HEK293 (cell line): ENCODE data around the gene ZNF143.

ENCODE experiments used
- CTCF ChIA-PET: fragments of 350-600 bp; formaldehyde crosslinking; extraction: SDS; loops from one replicate; lab custom pipeline; 2021; ENCODE audit warnings: antibody characterized with exemption; lab: Yijun Ruan, JAX
- POLR2A ChIA-PET: fragments of 300-600 bp; formaldehyde crosslinking; extraction: SDS; loops from one replicate; lab custom pipeline; 2020; ENCODE audit warnings: antibody characterized with exemption, inconsistent platforms; lab: Yijun Ruan, JAX
- H3K27ac ChIP-seq: fragments of 200-500 bp; sonication (Bioruptor generic); 2 replicates; pipeline ENCODE4 v1.5.1; 2014; ENCODE audit warnings: low read depth, low read length, control low read depth, inconsistent platforms; ENCODE audit errors: extremely low read depth
- H3K36me3 ChIP-seq, 2 experiments: fragments of 200-500 bp in 1 of 2; sonication (Bioruptor generic) in 1 of 2; 1 replicate in 1 of 2; 2 replicates in 1 of 2; pipeline ENCODE4 v1.5.1; 2014 to 2017; ENCODE audit warnings: inconsistent platforms in 2 of 2, low read length in 2 of 2; ENCODE audit not compliant: control insufficient read depth in 2 of 2, insufficient read depth in 1 of 2
- H3K4me1 ChIP-seq: fragments of 200-500 bp; sonication (Bioruptor generic); 2 replicates; pipeline ENCODE4 v1.5.1; 2014; ENCODE audit warnings: mild to moderate bottlenecking, low read length, inconsistent platforms; ENCODE audit not compliant: control insufficient read depth, insufficient read depth
- H3K4me3 ChIP-seq: 2 replicates; pipeline ENCODE4 v1.5.1; 2011; ENCODE audit warnings: low read depth, mild to moderate bottlenecking, control low read depth, low read length, moderate library complexity
- H3K9me3 ChIP-seq: fragments of 200-500 bp; sonication (Bioruptor generic); 2 replicates; pipeline ENCODE4 v1.5.1; 2014; ENCODE audit warnings: low read depth, low read length, inconsistent platforms; ENCODE audit not compliant: control insufficient read depth, insufficient read depth
- CTCF ChIP-seq: fragments of 450-650 bp; formaldehyde crosslinking; IDR thresholded peaks from 2 replicates; pipeline ENCODE4 v1.5.1; 2016; ENCODE audit warnings: missing biosample characterization, missing genetic modification characterization
- GLI2 ChIP-seq: fragments of 450-650 bp; formaldehyde crosslinking; IDR thresholded peaks from 2 replicates; pipeline ENCODE4; 2017; ENCODE audit warnings: missing biosample characterization, missing genetic modification characterization, low read depth, borderline replicate concordance
- GLI4 ChIP-seq: fragments of 450-650 bp; formaldehyde crosslinking; IDR thresholded peaks from 2 replicates; pipeline ENCODE4 v1.5.1; 2016; ENCODE audit warnings: missing biosample characterization, missing genetic modification characterization
- MZF1 ChIP-seq: fragments of 450-650 bp; formaldehyde crosslinking; IDR thresholded peaks from 2 replicates; pipeline ENCODE4 v1.5.1; 2017; ENCODE audit warnings: missing biosample characterization, missing genetic modification characterization, borderline replicate concordance
- PBX3 ChIP-seq: sonication (generic); formaldehyde crosslinking; IDR thresholded peaks from 2 replicates; pipeline ENCODE4 v1.8.1; 2022; ENCODE audit warnings: mild to moderate bottlenecking, moderate library complexity, missing genetic modification reagents
- TSHZ1 ChIP-seq: fragments of 450-650 bp; formaldehyde crosslinking; IDR thresholded peaks from 2 replicates; pipeline ENCODE4 v1.5.1; 2016; ENCODE audit warnings: missing biosample characterization, missing genetic modification characterization, borderline replicate concordance
- YY1 ChIP-seq: fragments of 450-650 bp; formaldehyde crosslinking; IDR thresholded peaks from 2 replicates; pipeline ENCODE4 v1.5.1; 2018; ENCODE audit warnings: missing biosample characterization, missing genetic modification characterization
- ZBTB17 ChIP-seq: fragments of 450-650 bp; formaldehyde crosslinking; IDR thresholded peaks from 2 replicates; pipeline ENCODE4 v1.5.1; 2016; ENCODE audit warnings: missing biosample characterization, missing genetic modification characterization
- ZBTB20 ChIP-seq: fragments of 450-650 bp; formaldehyde crosslinking; IDR thresholded peaks from 2 replicates; pipeline ENCODE4 v1.5.1; 2016; ENCODE audit warnings: missing biosample characterization, missing genetic modification characterization
- ZEB2 ChIP-seq: fragments of 450-650 bp; formaldehyde crosslinking; IDR thresholded peaks from 2 replicates; pipeline ENCODE4 v1.5.1; 2016; ENCODE audit warnings: missing biosample characterization, missing genetic modification characterization
- ZNF132 ChIP-seq: fragments of 450-650 bp; formaldehyde crosslinking; IDR thresholded peaks from 2 replicates; pipeline ENCODE4 v1.5.1; 2017; ENCODE audit warnings: missing biosample characterization, missing genetic modification characterization, borderline replicate concordance
- ZNF146 ChIP-seq: fragments of 450-650 bp; formaldehyde crosslinking; IDR thresholded peaks from 2 replicates; pipeline ENCODE4 v1.5.1; 2016; ENCODE audit warnings: missing biosample characterization, missing genetic modification characterization
- ZNF169 ChIP-seq: fragments of 450-650 bp; formaldehyde crosslinking; IDR thresholded peaks from 2 replicates; pipeline ENCODE4 v1.5.1; 2016; ENCODE audit warnings: missing biosample characterization, missing genetic modification characterization
- ZNF184 ChIP-seq: fragments of 450-650 bp; IDR thresholded peaks from 2 replicates; pipeline ENCODE4 v1.5.1; 2018; ENCODE audit warnings: missing biosample characterization, mild to moderate bottlenecking, missing genetic modification characterization
- ZNF274 ChIP-seq, 2 experiments: fragments of 200-500 bp in 1 of 2; fragments of 450-650 bp in 1 of 2; sonication (Bioruptor generic) in 1 of 2; formaldehyde crosslinking in 1 of 2; IDR thresholded peaks; 2 replicates each; pipeline versions ENCODE4 v1.5.1 to v1.6.1; 2014 to 2016; ENCODE audit warnings: borderline replicate concordance in 1 of 2, inconsistent platforms in 1 of 2, low read length in 1 of 2, missing biosample characterization in 1 of 2, missing genetic modification characterization in 1 of 2
- ZNF366 ChIP-seq: fragments of 450-650 bp; formaldehyde crosslinking; conservative IDR thresholded peaks from 2 replicates; pipeline ENCODE4 v1.5.1; 2016; ENCODE audit warnings: missing biosample characterization, missing genetic modification characterization
- ZNF398 ChIP-seq: fragments of 450-650 bp; formaldehyde crosslinking; IDR thresholded peaks from 2 replicates; pipeline ENCODE4 v1.5.1; 2017; ENCODE audit warnings: missing biosample characterization, missing genetic modification characterization
- ZNF548 ChIP-seq: fragments of 450-650 bp; formaldehyde crosslinking; IDR thresholded peaks from 2 replicates; pipeline ENCODE4 v1.5.1; 2016; ENCODE audit warnings: missing biosample characterization, missing genetic modification characterization
- ZNF555 ChIP-seq: fragments of 450-650 bp; formaldehyde crosslinking; conservative IDR thresholded peaks from 2 replicates; pipeline ENCODE4 v1.5.1; 2017; ENCODE audit warnings: missing biosample characterization, mild to moderate bottlenecking, missing genetic modification characterization, inconsistent platforms
- ZNF596 ChIP-seq: fragments of 450-650 bp; IDR thresholded peaks from 2 replicates; pipeline ENCODE4 v1.5.0; 2018; ENCODE audit warnings: missing biosample characterization, mild to moderate bottlenecking, missing genetic modification characterization, moderate library complexity
- ZNF654 ChIP-seq: fragments of 450-650 bp; formaldehyde crosslinking; IDR thresholded peaks from 2 replicates; pipeline ENCODE4 v1.5.1; 2016; ENCODE audit warnings: low read depth, missing biosample characterization, missing genetic modification characterization
- ZNF660 ChIP-seq: fragments of 450-650 bp; IDR thresholded peaks from 2 replicates; pipeline ENCODE4 v1.5.1; 2018; ENCODE audit warnings: missing biosample characterization, mild to moderate bottlenecking, missing genetic modification characterization
- ZNF670 ChIP-seq: fragments of 450-650 bp; formaldehyde crosslinking; IDR thresholded peaks from 2 replicates; pipeline ENCODE4 v1.5.1; 2016; ENCODE audit warnings: missing biosample characterization, missing genetic modification characterization, low read depth
- ZNF792 ChIP-seq: fragments of 450-650 bp; formaldehyde crosslinking; IDR thresholded peaks from 2 replicates; pipeline ENCODE4 v1.5.1; 2016; ENCODE audit warnings: missing biosample characterization, missing genetic modification characterization
- TF ChIP-seq, protein P1 (sequence below): fragments of 450-650 bp; formaldehyde crosslinking; IDR thresholded peaks from 2 replicates; pipeline ENCODE4 v1.5.1; 2016; ENCODE audit warnings: missing biosample characterization, missing genetic modification characterization

Gene ZNF143

GRCh38 chr11:9498457-9499078 lies 37.8 kb downstream of the ZNF143 start (continued):
- TF ChIP-seq ZBTB20 (tag by site-specific recombination) (no peak), ZNF555 (tag by site-specific recombination) (no peak), ZNF366 (tag by site-specific recombination) (no peak), ZNF169 (tag by site-specific recombination) (no peak)

DNA sequence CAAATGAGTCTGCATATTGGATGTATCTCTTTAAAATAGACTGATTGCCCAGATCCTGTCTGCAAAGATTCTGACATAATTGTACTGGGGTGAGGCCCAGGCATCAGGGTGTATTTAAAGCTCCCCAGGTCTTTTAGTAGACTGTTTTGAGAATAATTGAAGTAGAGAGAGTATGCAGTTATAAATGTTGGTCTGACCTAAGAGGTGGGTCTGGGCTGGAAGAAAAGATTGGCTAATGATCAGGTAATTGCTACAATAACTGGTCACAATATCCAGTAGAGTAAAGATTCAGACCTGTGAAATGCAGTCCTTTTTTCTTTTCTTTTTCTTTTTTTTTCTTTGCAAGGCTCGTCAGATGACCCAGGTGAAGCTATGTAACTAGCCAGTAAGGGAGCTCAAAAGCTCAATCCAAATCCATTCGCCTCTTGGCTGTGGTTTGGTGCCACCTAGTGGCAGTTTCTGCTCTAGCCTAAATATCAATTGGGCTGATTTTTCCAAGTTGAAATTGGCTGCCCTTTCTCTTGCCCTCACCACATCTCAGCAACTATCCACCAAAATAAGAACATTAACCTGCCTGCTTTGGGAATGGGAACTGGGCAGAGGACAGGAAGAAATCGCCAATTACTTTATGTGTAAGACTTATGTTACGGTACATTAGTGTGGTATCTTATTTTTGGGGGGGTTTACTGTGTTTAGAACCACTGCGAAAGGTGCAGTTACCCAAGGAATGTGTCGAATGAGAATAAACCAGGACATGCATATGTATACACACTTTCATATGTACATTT lies 45.9 kb downstream of the ZNF143 start:
- Histone ChIP-seq H3K4me3 (no peak overlapping the region), H3K9me3 (no peaks in the 10 kb centered on the region), H3K36me3 (peaks cover 4 to 17% of the 10 kb centered on the region in 2 experiments), H3K4me1 (no peaks in the 10 kb centered on the region), H3K27ac (no peak overlapping the region)
- CTCF ChIA-PET, result interaction anchor here (0.5 to 3.0 kb wide), 64 partner anchors 9 to 1029 kb away, joined by 3 to 30 read pairs (median 4); partner anchors contain the start of gene WEE1
- POLR2A ChIA-PET, result interaction anchor here (0.7 to 1.6 kb wide), 4 partner anchors 46 to 594 kb away, joined by 5 to 11 read pairs (median 8); partner anchors contain the start of genes WEE1 and ZNF143
- TF ChIP-seq YY1 (tag by site-specific recombination) (no peak), CTCF (peak; percentile 48; the same call in 1 of the 2 replicates), ZNF792 (tag by site-specific recombination) (no peak), ZNF670 (tag by site-specific recombination) (no peak), ZNF596 (tag by site-specific recombination) (no peak), ZNF548 (no peak), ZEB2 (tag by site-specific recombination) (no peak), PBX3 (CRISPR knock-in tag) (no peak), GLI4 (tag by site-specific recombination) (no peak), MZF1 (tag by site-specific recombination) (no peak), GLI2 (tag by site-specific recombination) (no peak), ZNF146 (tag by site-specific recombination) (no peak), ZNF274 (IDR thresholded peaks at IDR 0.05; ENCODE audit: low read length) (no peak), ZNF274 (tag by site-specific recombination; IDR thresholded peaks at IDR 0.05; ENCODE audit: borderline replicate concordance) (no peak), ZNF184 (tag by site-specific recombination) (no peak), ZBTB17 (tag by site-specific recombination) (0 out of 2 replicates have a peak, but pooled peaks have one; percentile 28), TSHZ1 (tag by site-specific recombination) (no peak), ZNF654 (tag by site-specific recombination) (peak; percentile 93), ZNF132 (tag by site-specific recombination) (no peak), ZNF398 (no peak), ZNF660 (0 out of 2 replicates have a peak, but pooled peaks have one; percentile 23)
- TF ChIP-seq, protein P1, sequence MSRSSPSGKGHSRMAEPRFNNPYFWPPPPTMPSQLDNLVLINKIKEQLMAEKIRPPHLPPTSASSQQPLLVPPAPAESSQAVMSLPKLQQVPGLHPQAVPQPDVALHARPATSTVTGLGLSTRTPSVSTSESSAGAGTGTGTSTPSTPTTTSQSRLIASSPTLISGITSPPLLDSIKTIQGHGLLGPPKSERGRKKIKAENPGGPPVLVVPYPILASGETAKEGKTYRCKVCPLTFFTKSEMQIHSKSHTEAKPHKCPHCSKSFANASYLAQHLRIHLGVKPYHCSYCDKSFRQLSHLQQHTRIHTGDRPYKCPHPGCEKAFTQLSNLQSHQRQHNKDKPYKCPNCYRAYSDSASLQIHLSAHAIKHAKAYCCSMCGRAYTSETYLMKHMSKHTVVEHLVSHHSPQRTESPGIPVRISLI, result no peak
